Activated naive CD8-positive, alpha-beta T cell treated with anti-CD3 and anti-CD28 coated beads, Interleukin-2, amount 50 U/mL, for 16 hours (primary cell): ENCODE data around the gene GRWD1.

Source experiments
- DNase-seq: peaks from one replicate; pipeline ENCODE4 v3.0.0-alpha.2; 2020; ENCODE audit warnings: low read depth, low spot score

Gene GRWD1

GRCh38 chr19:48445606-48446481 is at the start of gene GRWD1:
Gene GRWD1, plus strand, starts transcription at chr19:48445983. Its CDS starts 23 bp downstream, at chr19:48446006.
- peak; percentile 91 for DNase-seq

- no peak for DNase-seq
Measured at GRCh38 chr19:48396016-48396823, 49.6 kb upstream of the GRWD1 start.

GRCh38 chr19:48396824-48397176 is 49.0 kb upstream of the GRWD1 start:
- DNase-seq: no peak

- DNase-seq: no peak
Measured at GRCh38 chr19:48397263-48398101, 48.3 kb upstream of the GRWD1 start.

GRCh38 chr19:48398102-48398374 is 47.7 kb upstream of the GRWD1 start:
- no peak for DNase-seq

- DNase-seq: peak; percentile 61
Measured at GRCh38 chr19:48398375-48399235, 47.2 kb upstream of the GRWD1 start.

- DNase-seq: no peak
Measured at GRCh38 chr19:48400018-48400742, 45.6 kb upstream of the GRWD1 start.

- no peak for DNase-seq
Measured at GRCh38 chr19:48401287-48401686, 44.5 kb upstream of the GRWD1 start.

GRCh38 chr19:48403606-48404005 is 42.2 kb upstream of the GRWD1 start:
- no peak for DNase-seq

GRCh38 chr19:48405010-48405659 is 40.6 kb upstream of the GRWD1 start:
- no peak for DNase-seq

- no peak for DNase-seq
Measured at GRCh38 chr19:48405850-48406249, 39.9 kb upstream of the GRWD1 start.

GRCh38 chr19:48413879-48414587 is 31.8 kb upstream of the GRWD1 start:
- DNase-seq: no peak

- DNase-seq: peak; percentile 34
Measured at GRCh38 chr19:48415395-48415794, 30.4 kb upstream of the GRWD1 start.

- no peak for DNase-seq
Measured at GRCh38 chr19:48415806-48416221, 30.0 kb upstream of the GRWD1 start.

GRCh38 chr19:48417421-48417820 is 28.4 kb upstream of the GRWD1 start:
- DNase-seq: no peak

GRCh38 chr19:48418317-48419064 is 27.3 kb upstream of the GRWD1 start:
- no peak for DNase-seq

- DNase-seq: peak; percentile 30
Measured at GRCh38 chr19:48419158-48419920, 26.4 kb upstream of the GRWD1 start.

GRCh38 chr19:48421548-48421947 is 24.2 kb upstream of the GRWD1 start:
- DNase-seq: no peak
